ENCODE results near the gene GAGE12J. TPM values are rescaled to one million over a fixed set of nuclear protein-coding genes. Genes with fewer than 3 reads are reported as not detected.
A peak's percentile ranks its signal among the peaks of the same experiment; 100 is the strongest.
"Not testable (repeated sequence)": the region's sequence is repeated elsewhere in the genome, so short reads cannot be mapped to it uniquely, and the experiment has no call there.

GAGE12J gene
- total RNA-seq, 1 donor from 2014 or later, result not detected

- H3K9me3 Mint-ChIP-seq; H3K36me3 Mint-ChIP-seq; H3K27me3 Mint-ChIP-seq (ENCODE audit: low read depth); DNase-seq (ENCODE audit: low spot score in 2 of 2, unreplicated experiment in 2 of 2); H3K4me1 Mint-ChIP-seq; H3K4me3 Mint-ChIP-seq; H3K27ac Mint-ChIP-seq: not testable (repeated sequence)
Measured at GRCh38 chrX:49331841-49332240, 10.0 kb downstream of the GAGE12J start.

GRCh38 chrX:49341449-49341848 is 19.6 kb downstream of the GAGE12J start:
- DNase-seq (ENCODE audit: low spot score in 2 of 2, unreplicated experiment in 2 of 2), result peak; percentile 58 to 69
- not testable (repeated sequence) for H3K4me1 Mint-ChIP-seq; H3K4me3 Mint-ChIP-seq; H3K9me3 Mint-ChIP-seq; H3K36me3 Mint-ChIP-seq; H3K27ac Mint-ChIP-seq; H3K27me3 Mint-ChIP-seq (ENCODE audit: low read depth)

GRCh38 chrX:49344496-49345175 is 22.8 kb downstream of the GAGE12J start:
- DNase-seq (ENCODE audit: low spot score in 2 of 2, unreplicated experiment in 2 of 2); H3K27ac Mint-ChIP-seq; H3K4me3 Mint-ChIP-seq; H3K4me1 Mint-ChIP-seq; H3K27me3 Mint-ChIP-seq (ENCODE audit: low read depth); H3K36me3 Mint-ChIP-seq; H3K9me3 Mint-ChIP-seq: not testable (repeated sequence)

GRCh38 chrX:49345402-49345801 is 23.6 kb downstream of the GAGE12J start:
- not testable (repeated sequence) for H3K4me1 Mint-ChIP-seq; H3K27me3 Mint-ChIP-seq (ENCODE audit: low read depth); DNase-seq (ENCODE audit: low spot score in 2 of 2, unreplicated experiment in 2 of 2); H3K9me3 Mint-ChIP-seq; H3K36me3 Mint-ChIP-seq; H3K4me3 Mint-ChIP-seq; H3K27ac Mint-ChIP-seq

- H3K9me3 Mint-ChIP-seq; H3K4me1 Mint-ChIP-seq; H3K27ac Mint-ChIP-seq; H3K36me3 Mint-ChIP-seq; H3K4me3 Mint-ChIP-seq; H3K27me3 Mint-ChIP-seq (ENCODE audit: low read depth); DNase-seq (ENCODE audit: low spot score in 2 of 2, unreplicated experiment in 2 of 2): not testable (repeated sequence)
Measured at GRCh38 chrX:49346150-49346549, 24.3 kb downstream of the GAGE12J start.

Other genes starting within 250 kb of the GAGE12J start
- gene PRAF2, start 248.0 kb upstream of the GAGE12J start, total RNA-seq, result 30.5 to 32.0 TPM (median 31.7 TPM) in 3 replicates
- gene WDR45, start 242.2 kb upstream of the GAGE12J start, total RNA-seq, result 48.6 to 59.9 TPM (median 53.2 TPM) in 3 replicates
- 16.4 to 18.2 TPM (median 17.2 TPM) in 3 replicates for gene GPKOW, start 198.3 kb upstream of the GAGE12J start, total RNA-seq
- 6.3 to 7.1 TPM (median 6.4 TPM) in 3 replicates for gene MAGIX, start 159.3 kb upstream of the GAGE12J start, total RNA-seq
- 37.5 to 38.1 TPM (median 37.8 TPM) in 3 replicates for gene PLP2, start 150.1 kb upstream of the GAGE12J start, total RNA-seq
- gene PRICKLE3, start 135.7 kb upstream of the GAGE12J start, total RNA-seq, result 11.9 to 13.5 TPM (median 13.4 TPM) in 3 replicates
- gene SYP, start 121.8 kb upstream of the GAGE12J start, total RNA-seq, result 0.27 to 0.33 TPM (median 0.32 TPM) in 3 replicates
- 0.32 to 0.75 TPM (median 0.47 TPM) in 3 replicates for gene CACNA1F, start 88.7 kb upstream of the GAGE12J start, total RNA-seq
- 15.4 to 17.5 TPM (median 15.7 TPM) in 3 replicates for gene CCDC22, start 86.6 kb upstream of the GAGE12J start, total RNA-seq
- gene FOXP3, start 57.3 kb upstream of the GAGE12J start, total RNA-seq, result 0.27 to 0.34 TPM (median 0.32 TPM) in 3 replicates
- gene PPP1R3F, start 52.2 kb upstream of the GAGE12J start, total RNA-seq, result 8.9 to 11.4 TPM (median 9.6 TPM) in 3 replicates
- not detected in 3 replicates for gene GAGE10, start 18.4 kb upstream of the GAGE12J start, total RNA-seq
- not detected in 3 replicates for gene GAGE13, start 9.5 kb downstream of the GAGE12J start, total RNA-seq
- not detected in 3 replicates for gene GAGE12C, start 210.1 kb downstream of the GAGE12J start, total RNA-seq
- gene GAGE12D, start 219.7 kb downstream of the GAGE12J start, total RNA-seq, result not detected in 3 replicates
- not detected in 3 replicates for gene GAGE12E, start 229.3 kb downstream of the GAGE12J start, total RNA-seq
- gene GAGE12F, start 238.8 kb downstream of the GAGE12J start, total RNA-seq, result not detected in 3 replicates
- gene GAGE12G, start 248.4 kb downstream of the GAGE12J start, total RNA-seq, result not detected in 3 replicates

Measured in mesothelial cell of epicardium (in vitro differentiated cells).